HG02938 (cell line): ENCODE data around the gene NDUFB7.

Experiments used
- ATAC-seq: cut with Tn5 transposase; IDR thresholded peaks from one replicate; pipeline ENCODE4 v1.9.1; 2021; ENCODE audit warnings: mild to moderate bottlenecking, moderate library complexity; ENCODE audit not compliant: unreplicated experiment

Gene NDUFB7

GRCh38 chr19:14526423-14526822 lies 45.4 kb downstream of the NDUFB7 start:
- ATAC-seq = no peak

GRCh38 chr19:14525729-14526128 lies 46.1 kb downstream of the NDUFB7 start:
- ATAC-seq = no peak

- no peak for ATAC-seq
These were observed 51.3 kb downstream of the NDUFB7 start for GRCh38 chr19:14520543-14520942.

- ATAC-seq = no peak
These were observed 51.9 kb downstream of the NDUFB7 start for GRCh38 chr19:14519860-14520407.

- no peak for ATAC-seq
These were observed 52.5 kb downstream of the NDUFB7 start for GRCh38 chr19:14519245-14519859.

GRCh38 chr19:14517840-14518505 lies 53.9 kb downstream of the NDUFB7 start, which contains the start of gene DNAJB1:
Gene DNAJB1, minus strand, starts transcription at chr19:14518397. Its CDS starts 48 bp downstream, at chr19:14518349.
- ATAC-seq = peak; percentile 61

GRCh38 chr19:14517446-14517839 lies 54.4 kb downstream of the NDUFB7 start:
- ATAC-seq = no peak

GRCh38 chr19:14516746-14517438 lies 55.0 kb downstream of the NDUFB7 start:
- ATAC-seq = no peak
